Psoas muscle (tissue), 8 donors: ENCODE results near the gene CCDC12. TPM values are rescaled to one million over a fixed set of nuclear protein-coding genes. Genes with fewer than 3 reads are reported as not detected.

Experiments used
- ATAC-seq, 4 donors: fragments of 200-7000 bp; cut with Tn5 transposase; one replicate each; pipeline ENCODE4 v1.9.1; 2020; ENCODE audit warnings: moderate library complexity in 3 of 4, mild to moderate bottlenecking in 2 of 4
- DNase-seq, 2 donors: peaks; one replicate each; pipeline ENCODE4 v3.0.0-alpha.2; 2020
- H3K27ac ChIP-seq: fragments of 200-600 bp; one replicate; pipeline ENCODE4 v1.8.0; 2022
- H3K27me3 ChIP-seq, 3 donors: fragments of 200-600 bp in 1 of 3; one replicate each; pipeline versions ENCODE4 v1.6.1 to v1.8.0; 2013 to 2022; ENCODE audit warnings: low read length in 2 of 3, mild to moderate bottlenecking in 2 of 3, moderate library complexity in 1 of 3; ENCODE audit not compliant: insufficient read depth in 3 of 3
- H3K36me3 ChIP-seq, 2 donors: fragments of 200-600 bp in 1 of 2; one replicate each; pipeline versions ENCODE4 v1.6.1 to v1.8.0; 2013 to 2022; ENCODE audit warnings: low read depth in 1 of 2, mild to moderate bottlenecking in 1 of 2, moderate library complexity in 1 of 2; ENCODE audit not compliant: insufficient read depth in 1 of 2
- H3K4me1 ChIP-seq: fragments of 200-600 bp; one replicate; pipeline ENCODE4 v1.8.0; 2022
- H3K4me3 ChIP-seq: fragments of 200-600 bp; one replicate; pipeline ENCODE4 v1.8.0; 2022; ENCODE audit warnings: mild to moderate bottlenecking
- H3K9me3 ChIP-seq: fragments of 200-600 bp; one replicate; pipeline ENCODE4 v1.8.0; 2022
- WGBS, 3 donors: extraction: QIAGEN DNeasy Blood & Tissue Kit; methylation state at CpG; one replicate each; pipeline versions ENCODE4 v1.1.6 to v1.1.7; 2013; 5-methylcytosine and 5-hydroxymethylcytosine counted together
- intact Hi-C, 2 donors: fragments of 100-400 bp; cut with DNase I; formaldehyde crosslinking; loops; one replicate each; pipeline versions ENCODE4 v1.11.0 to v1.14.2; 2022
- polyA plus RNA-seq, 3 donors: library from polyadenylated mRNA; stranded (reverse); fragments of 200-250 nt; gene quantifications; one replicate each; pipeline ENCODE4 v1.2.3, GENCODE V29; 2013
- total RNA-seq, 4 donors: library from RNA; stranded (reverse); fragmentation: NEBNext Ultra II Directional in 2 of 4; extraction: Animal tissue kit (Norgen Biotek cat#: 25700) in 2 of 4; gene quantifications; one replicate each; pipeline versions ENCODE4 v1.2.1 to v1.2.4, GENCODE V29; 2021 to 2023
- TF ChIP-seq, protein P1 (sequence below): fragments of 200-600 bp; IDR thresholded peaks from one replicate; pipeline ENCODE4 v1.8.0; 2022; ENCODE audit warnings: antibody characterized with exemption
- donor health status: healthy with polysubstance abuse.
- donor health status: DM: no; HTN: no; CAD: no; lungs with moderate emphysema.
- donor health status: Bipolar disorder and iron deficiency.
- donor health status: healthy.
- donor health status: DM: yes; HTN: yes; CAD: no.
- donor health status: DM: no; HTN: no; CAD: no.
- donor health status: DM: no; HTN: no; CAD: no.
- donor health status: DM: yes; HTN: yes; CAD: no.

Gene CCDC12
- total and polyA plus RNA-seq, 7 donors: 25.1 to 69.8 (median 36.4) TPM

DNA sequence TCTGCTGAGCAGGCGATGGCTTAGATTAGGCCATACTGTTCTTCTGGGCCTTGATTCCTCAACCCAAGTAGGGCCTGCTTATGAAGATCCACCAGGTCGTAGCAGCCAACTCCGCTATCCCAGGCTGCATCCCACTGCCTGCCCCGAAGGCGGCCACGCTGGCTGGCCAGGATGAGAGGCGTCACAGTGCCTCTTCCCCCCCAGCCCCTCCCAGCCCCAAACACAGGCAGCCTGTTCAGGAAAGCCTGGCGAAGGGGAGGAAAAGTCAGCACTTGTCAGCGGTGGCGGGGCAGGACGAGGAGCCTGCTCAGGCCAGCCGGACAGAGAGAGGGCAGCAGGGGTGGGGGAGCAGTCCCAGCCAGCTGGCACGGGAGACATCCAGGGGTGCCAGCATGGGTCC is 87.8 kb downstream of the CCDC12 start:
- DNase-seq (peak in 1 of 2 donors; percentile 49), ATAC-seq (no peak)
- Histone ChIP-seq H3K27ac (no peak overlapping the region), H3K27me3 (peaks cover 0 to 4% (median 0%) of the 10 kb centered on the region in 3 donors), H3K36me3 (no peaks in the 10 kb centered on the region), H3K4me1 (no peaks in the 10 kb centered on the region), H3K4me3 (no peak overlapping the region), H3K9me3 (no peaks in the 10 kb centered on the region)
- intact Hi-C loops: no loop called here
- TF ChIP-seq, protein P1, sequence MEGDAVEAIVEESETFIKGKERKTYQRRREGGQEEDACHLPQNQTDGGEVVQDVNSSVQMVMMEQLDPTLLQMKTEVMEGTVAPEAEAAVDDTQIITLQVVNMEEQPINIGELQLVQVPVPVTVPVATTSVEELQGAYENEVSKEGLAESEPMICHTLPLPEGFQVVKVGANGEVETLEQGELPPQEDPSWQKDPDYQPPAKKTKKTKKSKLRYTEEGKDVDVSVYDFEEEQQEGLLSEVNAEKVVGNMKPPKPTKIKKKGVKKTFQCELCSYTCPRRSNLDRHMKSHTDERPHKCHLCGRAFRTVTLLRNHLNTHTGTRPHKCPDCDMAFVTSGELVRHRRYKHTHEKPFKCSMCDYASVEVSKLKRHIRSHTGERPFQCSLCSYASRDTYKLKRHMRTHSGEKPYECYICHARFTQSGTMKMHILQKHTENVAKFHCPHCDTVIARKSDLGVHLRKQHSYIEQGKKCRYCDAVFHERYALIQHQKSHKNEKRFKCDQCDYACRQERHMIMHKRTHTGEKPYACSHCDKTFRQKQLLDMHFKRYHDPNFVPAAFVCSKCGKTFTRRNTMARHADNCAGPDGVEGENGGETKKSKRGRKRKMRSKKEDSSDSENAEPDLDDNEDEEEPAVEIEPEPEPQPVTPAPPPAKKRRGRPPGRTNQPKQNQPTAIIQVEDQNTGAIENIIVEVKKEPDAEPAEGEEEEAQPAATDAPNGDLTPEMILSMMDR: no peak
- 62 to 75% (median 65%) methylated on average over 11 to 13 of the region's 13 CpGs for WGBS, 3 donors

DNA sequence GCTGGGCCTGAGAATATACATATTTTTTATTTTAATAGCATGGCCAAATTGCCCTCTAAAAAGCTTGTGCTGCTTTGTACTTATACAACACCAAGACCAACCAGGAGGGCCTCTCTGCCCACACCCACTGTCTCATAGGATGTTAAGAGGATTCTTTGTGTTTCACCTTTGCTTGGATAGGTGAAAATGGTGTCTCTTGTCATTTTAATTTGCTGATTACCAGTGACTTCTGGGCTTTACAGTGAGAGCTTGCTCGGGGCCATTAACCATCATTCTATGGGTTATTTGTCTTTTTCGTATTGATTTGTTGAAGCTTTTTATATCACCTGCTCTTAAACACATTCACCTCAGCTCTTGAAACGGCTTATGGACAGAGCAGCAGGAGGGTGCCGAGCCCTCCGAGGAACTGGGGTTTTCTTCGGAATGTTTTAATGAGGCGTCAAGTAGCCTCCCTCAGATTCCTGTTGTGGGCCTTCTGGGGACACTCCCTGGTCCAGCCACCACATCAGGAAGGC is 88.5 kb downstream of the CCDC12 start:
- H3K9me3 ChIP-seq: no peaks in the 10 kb centered on the region
- intact Hi-C loops: no loop called here
- no peaks in the 10 kb centered on the region for H3K36me3 ChIP-seq
- no peak for DNase-seq
- H3K4me1 ChIP-seq: no peaks in the 10 kb centered on the region
- TF ChIP-seq, protein P1: no peak
- peaks cover 0 to 11% (median 4%) of the 10 kb centered on the region in 3 donors for H3K27me3 ChIP-seq
- WGBS, 3 donors: 77 to 86% (median 79%) methylated on average over 7 of the region's 7 CpGs
- no peak for ATAC-seq
- H3K27ac ChIP-seq: no peak overlapping the region
- H3K4me3 ChIP-seq: no peak overlapping the region

DNA sequence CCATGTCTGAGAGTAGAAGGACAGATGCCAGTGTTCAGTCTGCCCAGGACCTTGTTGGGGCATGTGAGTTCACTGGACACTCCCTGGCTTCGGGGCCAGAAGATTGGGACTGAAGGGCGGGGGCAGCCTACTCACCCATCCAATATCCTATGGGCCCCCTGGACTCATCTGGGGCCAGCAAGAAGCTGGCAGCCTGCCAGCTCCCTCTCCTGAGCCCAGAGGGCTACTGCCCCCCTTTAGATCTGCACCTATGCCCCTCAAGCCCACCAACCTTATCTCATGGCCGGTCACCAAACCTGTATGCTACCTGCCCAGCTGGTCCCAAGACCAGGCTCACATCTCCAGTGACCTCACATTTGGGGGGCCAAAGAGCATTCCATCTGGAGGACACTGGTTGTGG is 90.9 kb downstream of the CCDC12 start:
- Histone ChIP-seq H3K27ac (no peak overlapping the region), H3K4me1 (peaks cover 4% of the 10 kb centered on the region), H3K9me3 (no peaks in the 10 kb centered on the region), H3K27me3 (peaks cover 0 to 35% (median 4%) of the 10 kb centered on the region in 3 donors), H3K36me3 (no peaks in the 10 kb centered on the region), H3K4me3 (no peak overlapping the region)
- WGBS, 3 donors: 94 to 100% (median 100%) methylated on average over 3 of the region's 3 CpGs
- TF ChIP-seq, protein P1: no peak
- ATAC-seq (no peak), DNase-seq (no peak)
- intact Hi-C loops: no loop called here

DNA sequence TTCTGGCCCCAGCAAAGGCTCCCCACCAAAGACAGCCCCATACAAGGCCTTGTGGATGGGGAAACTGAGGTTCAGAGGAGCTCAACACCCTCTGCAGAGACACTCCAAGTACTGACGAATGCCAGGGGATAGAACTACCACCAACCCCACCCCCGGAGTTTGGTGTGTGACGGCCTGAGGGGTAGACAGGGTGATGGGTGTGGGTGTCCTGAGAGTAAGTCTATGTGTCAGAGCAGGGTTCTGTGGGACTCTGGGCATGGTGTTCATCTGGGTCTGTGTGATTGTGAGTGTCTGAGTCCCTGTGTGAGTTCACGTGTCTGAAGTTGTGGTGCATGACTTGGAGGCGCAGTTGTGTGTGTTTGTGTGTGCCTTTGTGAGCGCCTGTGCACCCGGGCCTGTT is 91.6 kb downstream of the CCDC12 start:
- H3K27ac ChIP-seq: no peak overlapping the region
- peaks cover 4% of the 10 kb centered on the region for H3K4me1 ChIP-seq
- no peak overlapping the region for H3K4me3 ChIP-seq
- TF ChIP-seq, protein P1: no peak
- DNase-seq (no peak), ATAC-seq (no peak)
- no peaks in the 10 kb centered on the region for H3K36me3 ChIP-seq
- H3K27me3 ChIP-seq: peaks cover 0 to 42% (median 4%) of the 10 kb centered on the region in 3 donors
- intact Hi-C loops: no loop called here
- 90 to 97% (median 93%) methylated on average over 7 of the region's 7 CpGs for WGBS, 3 donors
- no peaks in the 10 kb centered on the region for H3K9me3 ChIP-seq

DNA sequence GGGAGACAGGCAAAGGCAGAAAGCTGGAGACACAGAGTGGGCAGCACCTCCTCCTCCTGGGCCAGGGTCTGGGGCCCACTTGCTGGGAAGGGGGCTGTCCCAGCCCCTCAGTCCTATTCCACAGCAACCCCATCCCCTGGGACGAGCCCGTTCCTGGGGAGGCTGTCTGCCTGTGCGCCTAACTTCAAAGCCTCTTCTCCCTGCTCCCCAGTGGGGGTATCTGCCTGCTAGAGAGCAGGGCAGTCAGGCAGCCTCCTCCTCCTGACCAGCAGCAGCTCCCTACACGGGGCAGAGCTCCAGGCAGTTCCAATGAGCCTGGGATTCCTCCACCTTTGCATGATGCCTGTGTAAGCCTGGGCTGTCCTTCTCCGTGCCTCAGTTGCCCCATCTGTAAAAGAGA is 92.1 kb downstream of the CCDC12 start:
- intact Hi-C loops: no loop called here
- ATAC-seq: no peak
- 77 to 84% (median 82%) methylated on average over 5 of the region's 5 CpGs for WGBS, 3 donors
- Histone ChIP-seq H3K9me3 (no peaks in the 10 kb centered on the region), H3K4me3 (no peak overlapping the region), H3K36me3 (no peaks in the 10 kb centered on the region), H3K27me3 (peaks cover 0 to 42% (median 4%) of the 10 kb centered on the region in 3 donors), H3K27ac (no peak overlapping the region), H3K4me1 (peaks cover 4% of the 10 kb centered on the region)
- DNase-seq: no peak
- TF ChIP-seq, protein P1: no peak
